ENCODE results near the gene DPM2. TPM values are rescaled to one million over a fixed set of nuclear protein-coding genes. Genes with fewer than 3 reads are reported as not detected.

DPM2 gene
- total RNA-seq, 1 experiment from 2014 or later = 56.1 TPM

DNA sequence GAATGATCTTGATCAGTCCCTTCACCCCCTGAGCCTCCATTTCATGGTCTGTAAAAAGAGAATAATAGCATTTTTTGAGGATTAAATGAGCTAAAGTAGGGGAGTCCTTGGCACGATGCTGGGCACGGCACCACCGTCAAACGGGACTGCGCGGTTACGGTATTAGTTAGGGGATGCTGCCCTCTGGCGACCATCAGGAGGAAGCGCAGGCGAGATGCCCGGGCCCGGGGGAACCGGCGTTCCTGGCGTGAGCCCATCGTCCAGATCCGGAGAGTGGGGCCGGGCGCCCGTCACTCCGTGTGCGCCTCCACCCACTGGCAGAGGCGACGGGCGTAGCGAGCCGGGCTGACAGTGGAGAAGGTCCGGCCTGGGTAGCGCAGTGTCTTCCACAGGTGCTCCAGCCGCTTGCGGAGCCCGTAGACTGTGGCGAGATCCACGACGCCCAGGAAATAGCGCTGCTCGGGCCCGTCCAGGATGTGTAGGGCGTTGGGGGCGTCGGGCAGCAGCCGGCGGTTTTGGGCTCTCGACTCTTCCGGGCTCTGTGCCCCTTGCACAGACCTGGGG is 16.0 kb downstream of the DPM2 start (continued):
- TF ChIP-seq, protein P1, sequence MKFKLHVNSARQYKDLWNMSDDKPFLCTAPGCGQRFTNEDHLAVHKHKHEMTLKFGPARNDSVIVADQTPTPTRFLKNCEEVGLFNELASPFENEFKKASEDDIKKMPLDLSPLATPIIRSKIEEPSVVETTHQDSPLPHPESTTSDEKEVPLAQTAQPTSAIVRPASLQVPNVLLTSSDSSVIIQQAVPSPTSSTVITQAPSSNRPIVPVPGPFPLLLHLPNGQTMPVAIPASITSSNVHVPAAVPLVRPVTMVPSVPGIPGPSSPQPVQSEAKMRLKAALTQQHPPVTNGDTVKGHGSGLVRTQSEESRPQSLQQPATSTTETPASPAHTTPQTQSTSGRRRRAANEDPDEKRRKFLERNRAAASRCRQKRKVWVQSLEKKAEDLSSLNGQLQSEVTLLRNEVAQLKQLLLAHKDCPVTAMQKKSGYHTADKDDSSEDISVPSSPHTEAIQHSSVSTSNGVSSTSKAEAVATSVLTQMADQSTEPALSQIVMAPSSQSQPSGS (CRISPR knock-in tag; IDR thresholded peaks at IDR 0.05; ENCODE audit: borderline replicate concordance, low read depth) = no peak
- TF ChIP-seq, protein P2, sequence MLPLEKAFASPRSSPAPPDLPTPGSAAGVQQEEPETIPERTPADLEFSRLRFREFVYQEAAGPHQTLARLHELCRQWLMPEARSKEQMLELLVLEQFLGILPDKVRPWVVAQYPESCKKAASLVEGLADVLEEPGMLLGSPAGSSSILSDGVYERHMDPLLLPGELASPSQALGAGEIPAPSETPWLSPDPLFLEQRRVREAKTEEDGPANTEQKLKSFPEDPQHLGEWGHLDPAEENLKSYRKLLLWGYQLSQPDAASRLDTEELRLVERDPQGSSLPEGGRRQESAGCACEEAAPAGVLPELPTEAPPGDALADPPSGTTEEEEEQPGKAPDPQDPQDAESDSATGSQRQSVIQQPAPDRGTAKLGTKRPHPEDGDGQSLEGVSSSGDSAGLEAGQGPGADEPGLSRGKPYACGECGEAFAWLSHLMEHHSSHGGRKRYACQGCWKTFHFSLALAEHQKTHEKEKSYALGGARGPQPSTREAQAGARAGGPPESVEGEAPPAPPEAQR (CRISPR knock-in tag; IDR thresholded peaks at IDR 0.05) = no peak
- TF ChIP-seq, protein P3, sequence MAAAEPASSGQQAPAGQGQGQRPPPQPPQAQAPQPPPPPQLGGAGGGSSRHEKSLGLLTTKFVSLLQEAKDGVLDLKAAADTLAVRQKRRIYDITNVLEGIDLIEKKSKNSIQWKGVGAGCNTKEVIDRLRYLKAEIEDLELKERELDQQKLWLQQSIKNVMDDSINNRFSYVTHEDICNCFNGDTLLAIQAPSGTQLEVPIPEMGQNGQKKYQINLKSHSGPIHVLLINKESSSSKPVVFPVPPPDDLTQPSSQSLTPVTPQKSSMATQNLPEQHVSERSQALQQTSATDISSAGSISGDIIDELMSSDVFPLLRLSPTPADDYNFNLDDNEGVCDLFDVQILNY (CRISPR knock-in tag; IDR thresholded peaks at IDR 0.05) = no peak
- TF ChIP-seq, protein P4, sequence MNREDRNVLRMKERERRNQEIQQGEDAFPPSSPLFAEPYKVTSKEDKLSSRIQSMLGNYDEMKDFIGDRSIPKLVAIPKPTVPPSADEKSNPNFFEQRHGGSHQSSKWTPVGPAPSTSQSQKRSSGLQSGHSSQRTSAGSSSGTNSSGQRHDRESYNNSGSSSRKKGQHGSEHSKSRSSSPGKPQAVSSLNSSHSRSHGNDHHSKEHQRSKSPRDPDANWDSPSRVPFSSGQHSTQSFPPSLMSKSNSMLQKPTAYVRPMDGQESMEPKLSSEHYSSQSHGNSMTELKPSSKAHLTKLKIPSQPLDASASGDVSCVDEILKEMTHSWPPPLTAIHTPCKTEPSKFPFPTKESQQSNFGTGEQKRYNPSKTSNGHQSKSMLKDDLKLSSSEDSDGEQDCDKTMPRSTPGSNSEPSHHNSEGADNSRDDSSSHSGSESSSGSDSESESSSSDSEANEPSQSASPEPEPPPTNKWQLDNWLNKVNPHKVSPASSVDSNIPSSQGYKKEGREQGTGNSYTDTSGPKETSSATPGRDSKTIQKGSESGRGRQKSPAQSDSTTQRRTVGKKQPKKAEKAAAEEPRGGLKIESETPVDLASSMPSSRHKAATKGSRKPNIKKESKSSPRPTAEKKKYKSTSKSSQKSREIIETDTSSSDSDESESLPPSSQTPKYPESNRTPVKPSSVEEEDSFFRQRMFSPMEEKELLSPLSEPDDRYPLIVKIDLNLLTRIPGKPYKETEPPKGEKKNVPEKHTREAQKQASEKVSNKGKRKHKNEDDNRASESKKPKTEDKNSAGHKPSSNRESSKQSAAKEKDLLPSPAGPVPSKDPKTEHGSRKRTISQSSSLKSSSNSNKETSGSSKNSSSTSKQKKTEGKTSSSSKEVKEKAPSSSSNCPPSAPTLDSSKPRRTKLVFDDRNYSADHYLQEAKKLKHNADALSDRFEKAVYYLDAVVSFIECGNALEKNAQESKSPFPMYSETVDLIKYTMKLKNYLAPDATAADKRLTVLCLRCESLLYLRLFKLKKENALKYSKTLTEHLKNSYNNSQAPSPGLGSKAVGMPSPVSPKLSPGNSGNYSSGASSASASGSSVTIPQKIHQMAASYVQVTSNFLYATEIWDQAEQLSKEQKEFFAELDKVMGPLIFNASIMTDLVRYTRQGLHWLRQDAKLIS (CRISPR knock-in tag; IDR thresholded peaks at IDR 0.05; ENCODE audit: borderline replicate concordance) = no peak
- TF ChIP-seq, protein P5, sequence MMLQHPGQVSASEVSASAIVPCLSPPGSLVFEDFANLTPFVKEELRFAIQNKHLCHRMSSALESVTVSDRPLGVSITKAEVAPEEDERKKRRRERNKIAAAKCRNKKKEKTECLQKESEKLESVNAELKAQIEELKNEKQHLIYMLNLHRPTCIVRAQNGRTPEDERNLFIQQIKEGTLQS (CRISPR knock-in tag; conservative IDR thresholded peaks at IDR 0.05) = no peak
- TF ChIP-seq TEAD1 (CRISPR knock-in tag; IDR thresholded peaks at IDR 0.05) (no peak), CREM (CRISPR knock-in tag; IDR thresholded peaks at IDR 0.05) (no peak), ZNF423 (CRISPR knock-in tag; IDR thresholded peaks at IDR 0.05) (no peak), ZNF263 (CRISPR knock-in tag; IDR thresholded peaks at IDR 0.05; ENCODE audit: low read depth) (no peak), OVOL2 (CRISPR knock-in tag; IDR thresholded peaks at IDR 0.05; ENCODE audit: borderline replicate concordance) (no peak), GABPB1 (CRISPR knock-in tag; IDR thresholded peaks at IDR 0.05) (0 out of 2 replicates have a peak, but pooled peaks have one; percentile 8), IRF2 (CRISPR knock-in tag; IDR thresholded peaks at IDR 0.05; ENCODE audit: borderline replicate concordance, low read depth) (no peak), NFATC4 (CRISPR knock-in tag; IDR thresholded peaks at IDR 0.05) (no peak), ZNF317 (CRISPR knock-in tag; IDR thresholded peaks at IDR 0.05; ENCODE audit: borderline replicate concordance, low read depth) (no peak), ZNF671 (CRISPR knock-in tag; IDR thresholded peaks at IDR 0.05) (no peak), TCF7 (CRISPR knock-in tag; IDR thresholded peaks at IDR 0.05; ENCODE audit: low read depth) (no peak), EMX1 (CRISPR knock-in tag; IDR thresholded peaks at IDR 0.05) (no peak), ZNF416 (CRISPR knock-in tag; IDR thresholded peaks at IDR 0.05) (0 out of 2 replicates have a peak, but pooled peaks have one; percentile 23), ETV6 (CRISPR knock-in tag; IDR thresholded peaks at IDR 0.05) (no peak), JUN (CRISPR knock-in tag; IDR thresholded peaks at IDR 0.05) (no peak)
- TF ChIP-seq, protein P6, sequence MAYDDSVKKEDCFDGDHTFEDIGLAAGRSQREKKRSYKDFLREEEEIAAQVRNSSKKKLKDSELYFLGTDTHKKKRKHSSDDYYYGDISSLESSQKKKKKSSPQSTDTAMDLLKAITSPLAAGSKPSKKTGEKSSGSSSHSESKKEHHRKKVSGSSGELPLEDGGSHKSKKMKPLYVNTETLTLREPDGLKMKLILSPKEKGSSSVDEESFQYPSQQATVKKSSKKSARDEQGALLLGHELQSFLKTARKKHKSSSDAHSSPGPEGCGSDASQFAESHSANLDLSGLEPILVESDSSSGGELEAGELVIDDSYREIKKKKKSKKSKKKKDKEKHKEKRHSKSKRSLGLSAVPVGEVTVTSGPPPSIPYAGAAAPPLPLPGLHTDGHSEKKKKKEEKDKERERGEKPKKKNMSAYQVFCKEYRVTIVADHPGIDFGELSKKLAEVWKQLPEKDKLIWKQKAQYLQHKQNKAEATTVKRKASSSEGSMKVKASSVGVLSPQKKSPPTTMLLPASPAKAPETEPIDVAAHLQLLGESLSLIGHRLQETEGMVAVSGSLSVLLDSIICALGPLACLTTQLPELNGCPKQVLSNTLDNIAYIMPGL (CRISPR knock-in tag; IDR thresholded peaks at IDR 0.05) = 0 out of 2 replicates have a peak, but pooled peaks have one; percentile 36
- TF ChIP-seq, protein P7, sequence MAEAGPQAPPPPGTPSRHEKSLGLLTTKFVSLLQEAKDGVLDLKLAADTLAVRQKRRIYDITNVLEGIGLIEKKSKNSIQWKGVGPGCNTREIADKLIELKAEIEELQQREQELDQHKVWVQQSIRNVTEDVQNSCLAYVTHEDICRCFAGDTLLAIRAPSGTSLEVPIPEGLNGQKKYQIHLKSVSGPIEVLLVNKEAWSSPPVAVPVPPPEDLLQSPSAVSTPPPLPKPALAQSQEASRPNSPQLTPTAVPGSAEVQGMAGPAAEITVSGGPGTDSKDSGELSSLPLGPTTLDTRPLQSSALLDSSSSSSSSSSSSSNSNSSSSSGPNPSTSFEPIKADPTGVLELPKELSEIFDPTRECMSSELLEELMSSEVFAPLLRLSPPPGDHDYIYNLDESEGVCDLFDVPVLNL (CRISPR knock-in tag; IDR thresholded peaks at IDR 0.05; ENCODE audit: borderline replicate concordance, low read depth) = no peak
- TF ChIP-seq, protein P8, sequence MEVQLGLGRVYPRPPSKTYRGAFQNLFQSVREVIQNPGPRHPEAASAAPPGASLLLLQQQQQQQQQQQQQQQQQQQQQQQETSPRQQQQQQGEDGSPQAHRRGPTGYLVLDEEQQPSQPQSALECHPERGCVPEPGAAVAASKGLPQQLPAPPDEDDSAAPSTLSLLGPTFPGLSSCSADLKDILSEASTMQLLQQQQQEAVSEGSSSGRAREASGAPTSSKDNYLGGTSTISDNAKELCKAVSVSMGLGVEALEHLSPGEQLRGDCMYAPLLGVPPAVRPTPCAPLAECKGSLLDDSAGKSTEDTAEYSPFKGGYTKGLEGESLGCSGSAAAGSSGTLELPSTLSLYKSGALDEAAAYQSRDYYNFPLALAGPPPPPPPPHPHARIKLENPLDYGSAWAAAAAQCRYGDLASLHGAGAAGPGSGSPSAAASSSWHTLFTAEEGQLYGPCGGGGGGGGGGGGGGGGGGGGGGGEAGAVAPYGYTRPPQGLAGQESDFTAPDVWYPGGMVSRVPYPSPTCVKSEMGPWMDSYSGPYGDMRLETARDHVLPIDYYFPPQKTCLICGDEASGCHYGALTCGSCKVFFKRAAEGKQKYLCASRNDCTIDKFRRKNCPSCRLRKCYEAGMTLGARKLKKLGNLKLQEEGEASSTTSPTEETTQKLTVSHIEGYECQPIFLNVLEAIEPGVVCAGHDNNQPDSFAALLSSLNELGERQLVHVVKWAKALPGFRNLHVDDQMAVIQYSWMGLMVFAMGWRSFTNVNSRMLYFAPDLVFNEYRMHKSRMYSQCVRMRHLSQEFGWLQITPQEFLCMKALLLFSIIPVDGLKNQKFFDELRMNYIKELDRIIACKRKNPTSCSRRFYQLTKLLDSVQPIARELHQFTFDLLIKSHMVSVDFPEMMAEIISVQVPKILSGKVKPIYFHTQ (CRISPR knock-in tag; IDR thresholded peaks at IDR 0.05) = no peak
- TF ChIP-seq, protein P9, sequence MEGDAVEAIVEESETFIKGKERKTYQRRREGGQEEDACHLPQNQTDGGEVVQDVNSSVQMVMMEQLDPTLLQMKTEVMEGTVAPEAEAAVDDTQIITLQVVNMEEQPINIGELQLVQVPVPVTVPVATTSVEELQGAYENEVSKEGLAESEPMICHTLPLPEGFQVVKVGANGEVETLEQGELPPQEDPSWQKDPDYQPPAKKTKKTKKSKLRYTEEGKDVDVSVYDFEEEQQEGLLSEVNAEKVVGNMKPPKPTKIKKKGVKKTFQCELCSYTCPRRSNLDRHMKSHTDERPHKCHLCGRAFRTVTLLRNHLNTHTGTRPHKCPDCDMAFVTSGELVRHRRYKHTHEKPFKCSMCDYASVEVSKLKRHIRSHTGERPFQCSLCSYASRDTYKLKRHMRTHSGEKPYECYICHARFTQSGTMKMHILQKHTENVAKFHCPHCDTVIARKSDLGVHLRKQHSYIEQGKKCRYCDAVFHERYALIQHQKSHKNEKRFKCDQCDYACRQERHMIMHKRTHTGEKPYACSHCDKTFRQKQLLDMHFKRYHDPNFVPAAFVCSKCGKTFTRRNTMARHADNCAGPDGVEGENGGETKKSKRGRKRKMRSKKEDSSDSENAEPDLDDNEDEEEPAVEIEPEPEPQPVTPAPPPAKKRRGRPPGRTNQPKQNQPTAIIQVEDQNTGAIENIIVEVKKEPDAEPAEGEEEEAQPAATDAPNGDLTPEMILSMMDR (IDR thresholded peaks at IDR 0.05) = peak; percentile 95
